HG03378 (cell line): ENCODE measurements around the gene MLLT3.

Experiments
- ATAC-seq: cut with Tn5 transposase; IDR thresholded peaks from one replicate; pipeline ENCODE4 v1.9.1; 2021; ENCODE audit warnings: mild to moderate bottlenecking, moderate library complexity; ENCODE audit not compliant: unreplicated experiment

Gene MLLT3

GRCh38 chr9:20395651-20396050 is 226.6 kb downstream of the MLLT3 start:
- ATAC-seq, result no peak

- ATAC-seq, result no peak
These were observed 227.3 kb downstream of the MLLT3 start for GRCh38 chr9:20394969-20395368.

- ATAC-seq, result no peak
These were observed 231.1 kb downstream of the MLLT3 start for GRCh38 chr9:20391208-20391607.

GRCh38 chr9:20390400-20390799 is 231.9 kb downstream of the MLLT3 start:
- ATAC-seq, result no peak

- no peak for ATAC-seq
These were observed 235.2 kb downstream of the MLLT3 start for GRCh38 chr9:20387062-20387461.

GRCh38 chr9:20384642-20385041 is 237.7 kb downstream of the MLLT3 start:
- no peak for ATAC-seq

- peak; percentile 55 for ATAC-seq
These were observed 239.7 kb downstream of the MLLT3 start for GRCh38 chr9:20382460-20383071.

GRCh38 chr9:20380546-20380945 is 241.8 kb downstream of the MLLT3 start:
- no peak for ATAC-seq

GRCh38 chr9:20379804-20380225 is 242.5 kb downstream of the MLLT3 start:
- no peak for ATAC-seq

- ATAC-seq, result no peak
These were observed 243.4 kb downstream of the MLLT3 start for GRCh38 chr9:20378851-20379250.

- ATAC-seq, result no peak
These were observed 244.5 kb downstream of the MLLT3 start for GRCh38 chr9:20377790-20378189.

- no peak for ATAC-seq
These were observed 245.4 kb downstream of the MLLT3 start for GRCh38 chr9:20376731-20377375.

GRCh38 chr9:20376042-20376441 is 246.3 kb downstream of the MLLT3 start:
- ATAC-seq, result no peak

GRCh38 chr9:20373263-20373662 is 249.0 kb downstream of the MLLT3 start:
- no peak for ATAC-seq

- ATAC-seq, result no peak
These were observed 252.9 kb downstream of the MLLT3 start for GRCh38 chr9:20369391-20369790.

- no peak for ATAC-seq
These were observed 254.4 kb downstream of the MLLT3 start for GRCh38 chr9:20367855-20368254.

GRCh38 chr9:20364959-20365358 is 257.3 kb downstream of the MLLT3 start:
- ATAC-seq, result no peak

- ATAC-seq, result no peak
These were observed 259.1 kb downstream of the MLLT3 start for GRCh38 chr9:20363233-20363632.

GRCh38 chr9:20361656-20362570 is 260.4 kb downstream of the MLLT3 start:
- peak; percentile 66 for ATAC-seq

- no peak for ATAC-seq
These were observed 261.1 kb downstream of the MLLT3 start for GRCh38 chr9:20361229-20361628.

- no peak for ATAC-seq
These were observed 264.1 kb downstream of the MLLT3 start for GRCh38 chr9:20358207-20358606.

GRCh38 chr9:20357037-20357432 is 265.3 kb downstream of the MLLT3 start:
- no peak for ATAC-seq
